ENCODE results near the gene SMIM15.

Gene SMIM15

DNA sequence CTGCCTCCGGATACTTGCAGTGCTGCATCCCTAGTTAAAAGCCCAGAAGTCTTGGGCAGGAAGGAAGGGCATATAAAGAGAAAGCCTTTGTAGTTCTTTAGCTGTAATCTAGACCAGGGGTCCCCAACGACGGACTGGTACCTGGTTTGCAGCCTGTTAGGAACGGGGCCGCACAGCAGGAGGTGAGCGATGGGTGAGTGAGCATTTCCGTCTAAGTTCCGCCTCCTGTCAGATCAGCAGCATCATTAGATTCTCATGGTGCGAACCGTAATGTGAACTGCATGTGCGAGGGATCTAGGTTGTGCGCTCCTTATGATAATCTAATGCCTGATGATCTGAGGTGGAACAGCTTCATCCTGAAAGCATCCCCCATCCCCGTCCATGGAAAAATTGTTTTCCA lies 1.6 kb upstream of the SMIM15 start:
- Histone ChIP-seq H3K18ac (ENCODE audit: low read length) (peak overlapping the region; percentile 7), H3K23ac (ENCODE audit: low read length) (no peak overlapping the region), H3K79me1 (ENCODE audit: low read length) (peaks cover 11% of the 10 kb centered on the region), H3K4ac (ENCODE audit: low read depth, low read length) (no peak overlapping the region), H2BK12ac (ENCODE audit: low read length) (no peak overlapping the region), H4K8ac (ENCODE audit: low read depth, low read length) (no peak overlapping the region), H2AK5ac (ENCODE audit: low read length) (no peak overlapping the region), H3K9me3 (ENCODE audit: insufficient read depth, low read depth, low read length) (no peaks in the 10 kb centered on the region), H2BK120ac (ENCODE audit: insufficient read depth, low read length, poor library complexity) (no peak overlapping the region), H3K27me3 (ENCODE audit: insufficient read depth, low read length) (no peaks in the 10 kb centered on the region), H3K79me2 (ENCODE audit: control insufficient read depth, insufficient read depth, low read length, poor library complexity) (peaks cover 10% of the 10 kb centered on the region), H3K27ac (ENCODE audit: low read depth, low read length) (no peak overlapping the region), H4K12ac (ENCODE audit: low read depth, low read length) (peak overlapping the region; percentile 18), H3K4me2 (ENCODE audit: low read length) (no peak overlapping the region), H3K4me3 (ENCODE audit: low read depth, low read length) (no peak overlapping the region), H3K14ac (ENCODE audit: low read length) (no peak overlapping the region), H2BK5ac (ENCODE audit: low read depth, low read length, poor library complexity) (no peak overlapping the region), H3K9ac (ENCODE audit: low read length) (no peak overlapping the region), H4K91ac (ENCODE audit: low read depth, low read length) (no peak overlapping the region), H3K36me3 (ENCODE audit: control insufficient read depth in 1 of 2, insufficient read depth in 2 of 2, low read length in 2 of 2) (peaks cover 0 to 6% of the 10 kb centered on the region in 2 experiments), H2AFZ (ENCODE audit: insufficient read depth, low read length, poor library complexity) (no peak overlapping the region), H3K4me1 (ENCODE audit: control insufficient read depth in 1 of 2, insufficient read depth in 2 of 2, low read length in 2 of 2) (peaks cover 0 to 2% of the 10 kb centered on the region in 2 experiments)
- WGBS (ENCODE audit: extremely low coverage, insufficient coverage, insufficient read length): no CpG with 5 or more reads among the region's 13 CpGs
- DNase-seq: no peak

GRCh38 chr5:61162832-61163567 lies 732 bp upstream of the SMIM15 start:
- H2BK12ac ChIP-seq (ENCODE audit: low read length): no peak overlapping the region
- peaks cover 0 to 6% of the 10 kb centered on the region in 2 experiments for H3K36me3 ChIP-seq (ENCODE audit: control insufficient read depth in 1 of 2, insufficient read depth in 2 of 2, low read length in 2 of 2)
- H2AFZ ChIP-seq (ENCODE audit: insufficient read depth, low read length, poor library complexity): peak overlapping the region; percentile 92
- H3K27me3 ChIP-seq (ENCODE audit: insufficient read depth, low read length): no peaks in the 10 kb centered on the region
- H3K4ac ChIP-seq (ENCODE audit: low read depth, low read length): peak overlapping the region; percentile 71
- peak overlapping the region; percentile 68 for H3K18ac ChIP-seq (ENCODE audit: low read length)
- peak in 1 of 2 donors; percentile 8 for DNase-seq
- H3K4me2 ChIP-seq (ENCODE audit: low read length): peak overlapping the region; percentile 80
- H2BK5ac ChIP-seq (ENCODE audit: low read depth, low read length, poor library complexity): peak overlapping the region; percentile 58
- H3K23ac ChIP-seq (ENCODE audit: low read length): no peak overlapping the region
- peak overlapping the region; percentile 67 for H2AK5ac ChIP-seq (ENCODE audit: low read length)
- H3K79me1 ChIP-seq (ENCODE audit: low read length): peaks cover 11% of the 10 kb centered on the region
- H3K4me3 ChIP-seq (ENCODE audit: low read depth, low read length): peak overlapping the region; percentile 94
- peak overlapping the region; percentile 93 for H3K14ac ChIP-seq (ENCODE audit: low read length)
- H3K4me1 ChIP-seq (ENCODE audit: control insufficient read depth in 1 of 2, insufficient read depth in 2 of 2, low read length in 2 of 2): peaks cover 0 to 2% of the 10 kb centered on the region in 2 experiments
- peaks cover 10% of the 10 kb centered on the region for H3K79me2 ChIP-seq (ENCODE audit: control insufficient read depth, insufficient read depth, low read length, poor library complexity)
- no peaks in the 10 kb centered on the region for H3K9me3 ChIP-seq (ENCODE audit: insufficient read depth, low read depth, low read length)
- H4K12ac ChIP-seq (ENCODE audit: low read depth, low read length): peak overlapping the region; percentile 63
- WGBS (ENCODE audit: extremely low coverage, insufficient coverage, insufficient read length): no CpG with 5 or more reads among the region's 14 CpGs
- peak overlapping the region; percentile 84 for H4K8ac ChIP-seq (ENCODE audit: low read depth, low read length)
- H4K91ac ChIP-seq (ENCODE audit: low read depth, low read length): peak overlapping the region; percentile 93
- peak overlapping the region; percentile 63 for H3K27ac ChIP-seq (ENCODE audit: low read depth, low read length)
- peak overlapping the region; percentile 81 for H3K9ac ChIP-seq (ENCODE audit: low read length)
- peak overlapping the region; percentile 78 for H2BK120ac ChIP-seq (ENCODE audit: insufficient read depth, low read length, poor library complexity)

DNA sequence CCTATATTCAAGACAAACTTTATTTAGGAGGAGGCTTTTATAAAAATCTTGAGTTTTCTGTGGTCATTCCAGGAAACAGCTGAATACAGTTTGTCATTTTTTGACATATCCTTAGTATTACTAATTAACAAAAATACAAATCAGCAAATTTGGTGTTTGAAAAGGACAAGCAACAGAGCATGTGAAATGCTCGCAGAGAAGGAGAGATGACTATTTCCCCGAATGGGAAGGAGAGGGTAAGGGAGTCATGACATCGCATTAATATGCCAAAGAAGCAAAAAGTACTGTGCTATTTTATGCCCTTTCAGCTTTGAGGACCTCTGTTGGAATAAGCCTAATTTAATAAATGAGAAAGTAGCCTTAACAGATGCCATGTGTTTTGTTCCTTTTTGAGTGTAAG lies 1.8 kb downstream of the SMIM15 start:
- Histone ChIP-seq H4K8ac (ENCODE audit: low read depth, low read length) (no peak overlapping the region), H3K27me3 (ENCODE audit: insufficient read depth, low read length) (no peaks in the 10 kb centered on the region), H3K4me2 (ENCODE audit: low read length) (no peak overlapping the region), H3K27ac (ENCODE audit: low read depth, low read length) (no peak overlapping the region), H3K14ac (ENCODE audit: low read length) (no peak overlapping the region), H2BK5ac (ENCODE audit: low read depth, low read length, poor library complexity) (no peak overlapping the region), H3K79me2 (ENCODE audit: control insufficient read depth, insufficient read depth, low read length, poor library complexity) (peaks cover 10% of the 10 kb centered on the region), H3K9ac (ENCODE audit: low read length) (no peak overlapping the region), H4K91ac (ENCODE audit: low read depth, low read length) (no peak overlapping the region), H3K18ac (ENCODE audit: low read length) (no peak overlapping the region), H3K79me1 (ENCODE audit: low read length) (peaks cover 11% of the 10 kb centered on the region), H2BK12ac (ENCODE audit: low read length) (no peak overlapping the region), H3K4me3 (ENCODE audit: low read depth, low read length) (no peak overlapping the region), H2BK120ac (ENCODE audit: insufficient read depth, low read length, poor library complexity) (no peak overlapping the region), H4K12ac (ENCODE audit: low read depth, low read length) (no peak overlapping the region), H3K4me1 (ENCODE audit: control insufficient read depth in 1 of 2, insufficient read depth in 2 of 2, low read length in 2 of 2) (peaks cover 0 to 2% of the 10 kb centered on the region in 2 experiments), H2AK5ac (ENCODE audit: low read length) (no peak overlapping the region), H3K9me3 (ENCODE audit: insufficient read depth, low read depth, low read length) (no peaks in the 10 kb centered on the region), H3K4ac (ENCODE audit: low read depth, low read length) (no peak overlapping the region), H3K36me3 (ENCODE audit: control insufficient read depth in 1 of 2, insufficient read depth in 2 of 2, low read length in 2 of 2) (peaks cover 4 to 6% of the 10 kb centered on the region in 2 experiments), H3K23ac (ENCODE audit: low read length) (no peak overlapping the region), H2AFZ (ENCODE audit: insufficient read depth, low read length, poor library complexity) (no peak overlapping the region)
- WGBS (ENCODE audit: extremely low coverage, insufficient coverage, insufficient read length): no CpG with 5 or more reads among the region's 3 CpGs
- DNase-seq: no peak

DNA sequence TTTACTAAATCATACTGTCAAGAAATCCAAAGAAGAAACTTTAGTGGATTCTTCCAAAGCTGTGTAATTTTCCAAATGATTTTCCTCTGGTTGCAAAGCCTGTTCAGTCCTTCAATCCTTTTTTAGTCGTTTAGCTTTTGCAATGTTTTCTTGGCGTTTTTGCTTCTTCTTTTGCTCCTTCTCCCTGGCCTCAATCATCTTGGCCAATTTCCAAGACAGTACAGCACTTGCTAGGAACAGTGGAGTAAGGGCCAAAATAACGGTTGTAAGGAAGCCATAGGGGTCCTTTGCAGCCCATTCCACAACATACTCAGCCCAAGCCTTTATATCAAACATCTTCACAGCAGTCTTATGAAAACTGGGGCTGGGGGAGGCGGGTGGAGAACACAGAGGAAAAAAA lies 2.4 kb downstream of the SMIM15 start:
- no CpG with 5 or more reads among the region's 4 CpGs for WGBS (ENCODE audit: extremely low coverage, insufficient coverage, insufficient read length)

More for the DNA sequence above, 2.4 kb downstream of the SMIM15 start:
- Histone ChIP-seq H3K4me2 (ENCODE audit: low read length) (no peak overlapping the region), H3K9ac (ENCODE audit: low read length) (no peak overlapping the region), H2BK12ac (ENCODE audit: low read length) (no peak overlapping the region), H4K8ac (ENCODE audit: low read depth, low read length) (no peak overlapping the region), H3K18ac (ENCODE audit: low read length) (no peak overlapping the region), H3K36me3 (ENCODE audit: control insufficient read depth in 1 of 2, insufficient read depth in 2 of 2, low read length in 2 of 2) (peaks cover 4 to 6% of the 10 kb centered on the region in 2 experiments), H2AFZ (ENCODE audit: insufficient read depth, low read length, poor library complexity) (no peak overlapping the region), H2BK120ac (ENCODE audit: insufficient read depth, low read length, poor library complexity) (no peak overlapping the region), H3K4me3 (ENCODE audit: low read depth, low read length) (no peak overlapping the region), H3K27me3 (ENCODE audit: insufficient read depth, low read length) (no peaks in the 10 kb centered on the region), H3K27ac (ENCODE audit: low read depth, low read length) (no peak overlapping the region), H2BK5ac (ENCODE audit: low read depth, low read length, poor library complexity) (no peak overlapping the region), H4K12ac (ENCODE audit: low read depth, low read length) (no peak overlapping the region), H3K4ac (ENCODE audit: low read depth, low read length) (no peak overlapping the region), H3K79me1 (ENCODE audit: low read length) (peaks cover 11% of the 10 kb centered on the region), H4K91ac (ENCODE audit: low read depth, low read length) (no peak overlapping the region), H3K23ac (ENCODE audit: low read length) (no peak overlapping the region), H3K14ac (ENCODE audit: low read length) (no peak overlapping the region), H3K9me3 (ENCODE audit: insufficient read depth, low read depth, low read length) (no peaks in the 10 kb centered on the region), H3K79me2 (ENCODE audit: control insufficient read depth, insufficient read depth, low read length, poor library complexity) (peaks cover 10% of the 10 kb centered on the region), H3K4me1 (ENCODE audit: control insufficient read depth in 1 of 2, insufficient read depth in 2 of 2, low read length in 2 of 2) (peaks cover 0 to 2% of the 10 kb centered on the region in 2 experiments), H2AK5ac (ENCODE audit: low read length) (no peak overlapping the region)
- DNase-seq: no peak
